GM12878 (cell line): Measurements from ENCODE around the gene VDR. TPM values are rescaled to one million over a fixed set of nuclear protein-coding genes. Genes with fewer than 3 reads are reported as not detected.

Experiments used
- ATAC-seq: fragments of 200-7000 bp; cut with Tn5 transposase; 3 replicates; pipeline ENCODE4 v1.9.1; 2020; ENCODE audit warnings: mild to moderate bottlenecking, moderate library complexity
- BruUV-seq: library from RNA; stranded (reverse); fragments of 400-500 nt; replicated peaks from 2 replicates; lab custom pipeline; 2021; lab: Mats Ljungman, UMichigan
- CTCF ChIA-PET: fragments of 300-600 bp; sonication (Branson Sonifier 250); formaldehyde crosslinking; extraction: SDS; loops from one replicate; lab custom pipeline; 2021; ENCODE audit warnings: inconsistent platforms; lab: Yijun Ruan, JAX
- POLR2A ChIA-PET: fragments of 350-600 bp; formaldehyde crosslinking; extraction: SDS; loops from one replicate; lab custom pipeline; 2021; ENCODE audit warnings: inconsistent platforms; lab: Charles Lee
- RAD21 ChIA-PET: fragments of 300-600 bp; sonication (Branson Sonifier 250); formaldehyde crosslinking; loops from one replicate; lab custom pipeline; 2023; ENCODE audit warnings: antibody characterized with exemption; ENCODE audit not compliant: unreplicated experiment; lab: Charles Lee
- SMC1A ChIA-PET: fragments of 300-600 bp; sonication (Branson Sonifier 250); formaldehyde crosslinking; loops from one replicate; lab custom pipeline; 2023; ENCODE audit not compliant: unreplicated experiment, uncharacterized antibody; lab: Charles Lee
- DNase-seq: peaks from one replicate; pipeline ENCODE4 v3.0.0-alpha.2; 2011; ENCODE audit warnings: low read depth, low spot score
- FAIRE-seq: peaks from 3 replicates; lab custom pipeline; 2011; peaks lifted over from hg19 to GRCh38; lab: Jason Lieb, UNC
- H2AFZ ChIP-seq: 2 replicates; pipeline ENCODE4 v1.6.0; 2011; ENCODE audit warnings: low read depth, low read length, control low read depth; ENCODE audit not compliant: control insufficient read depth
- H3K27ac ChIP-seq: 2 replicates; pipeline ENCODE4 v1.5.1; 2011; ENCODE audit warnings: control low read depth; ENCODE audit not compliant: control insufficient read depth, insufficient read depth
- H3K27me3 ChIP-seq, 2 experiments: replicated peaks in 1 of 2; 2 replicates each; pipeline versions ENCODE4 v1.6.0 to v1.6.1; 2011; ENCODE audit warnings: low read length in 1 of 2; ENCODE audit not compliant: control insufficient read depth in 2 of 2, insufficient read depth in 2 of 2
- H3K36me3 ChIP-seq, 2 experiments: 2 replicates each; pipeline ENCODE4 v1.5.1; 2011; ENCODE audit warnings: low read length in 1 of 2; ENCODE audit not compliant: control insufficient read depth in 2 of 2, insufficient read depth in 2 of 2
- H3K4me1 ChIP-seq: 2 replicates; pipeline ENCODE4 v1.6.1; 2011; ENCODE audit warnings: mild to moderate bottlenecking, low read length, moderate library complexity, mixed read lengths; ENCODE audit not compliant: control insufficient read depth, insufficient read depth
- H3K4me2 ChIP-seq: 2 replicates; pipeline ENCODE4 v1.6.0; 2011; ENCODE audit warnings: control low read depth; ENCODE audit not compliant: control insufficient read depth, insufficient read depth
- H3K4me3 ChIP-seq: fragments of 200-600 bp; sonication (generic); 2 replicates; pipeline ENCODE4 v1.5.1; 2016
- H3K79me2 ChIP-seq: 2 replicates; pipeline ENCODE4 v1.6.0; 2011; ENCODE audit warnings: low read length; ENCODE audit not compliant: control insufficient read depth, insufficient read depth
- H3K9ac ChIP-seq: 2 replicates; pipeline ENCODE4 v1.8.0; 2011; ENCODE audit warnings: low read length, control low read depth, mixed read lengths; ENCODE audit not compliant: control insufficient read depth, insufficient read depth
- H3K9me3 ChIP-seq: replicated peaks from 3 replicates; pipeline ENCODE4 v1.5.1; 2011; ENCODE audit warnings: mild to moderate bottlenecking, low read length; ENCODE audit not compliant: control insufficient read depth, insufficient read depth
- H4K20me1 ChIP-seq: 2 replicates; pipeline ENCODE4 v1.6.0; 2011; ENCODE audit not compliant: control insufficient read depth, insufficient read depth
- CTCF ChIP-seq, 3 experiments: IDR thresholded peaks in 2 of 3; conservative IDR thresholded peaks in 1 of 3; 2 replicates each; pipeline ENCODE4 v1.5.1; 2011; ENCODE audit warnings: low read depth in 3 of 3, low read length in 3 of 3, mild to moderate bottlenecking in 3 of 3, control low read depth in 2 of 3, moderate library complexity in 2 of 3, inconsistent platforms in 1 of 3, mixed read lengths in 1 of 3; ENCODE audit not compliant: control insufficient read depth in 2 of 3, insufficient read depth in 1 of 3; ENCODE audit errors: extremely low read depth in 1 of 3
- PRDM15 ChIP-seq: fragments of 450-650 bp; formaldehyde crosslinking; IDR thresholded peaks from 2 replicates; pipeline ENCODE4 v1.4.0; 2020; ENCODE audit warnings: mild to moderate bottlenecking, moderate library complexity
- RBBP5 ChIP-seq: fragments of 200-600 bp; sonication (generic); conservative IDR thresholded peaks from 2 replicates; pipeline ENCODE4 v1.6.1; 2016
- ZNF207 ChIP-seq: fragments of 450-650 bp; IDR thresholded peaks from 2 replicates; pipeline ENCODE4 v1.6.1; 2014; ENCODE audit warnings: antibody characterized with exemption, mild to moderate bottlenecking, borderline replicate concordance
- ZNF622 ChIP-seq: fragments of 450-650 bp; IDR thresholded peaks from 2 replicates; pipeline ENCODE4 v1.6.1; 2017; ENCODE audit warnings: mild to moderate bottlenecking, inconsistent platforms
- WGBS: methylation state at CpG from one replicate; pipeline ENCODE4 v1.1.6; 2016; ENCODE audit warnings: low lambda C conversion rate; ENCODE audit not compliant: insufficient replicate concordance, insufficient coverage; ENCODE audit errors: missing lambda C conversion rate; 5-methylcytosine and 5-hydroxymethylcytosine counted together
- in situ Hi-C: fragments of 300-500 bp; cut with MboI; formaldehyde crosslinking; loops from 9 replicates; pipeline ENCODE4 v1.14.3; 2018; ENCODE audit warnings: mixed read lengths
- intact Hi-C: fragments of 100-400 bp; cut with micrococcal nuclease; formaldehyde crosslinking; loops from one replicate; pipeline ENCODE4 v1.14.2; 2022; ENCODE audit not compliant: unreplicated experiment
- polyA plus RNA-seq, 11 experiments: library from polyadenylated mRNA; depleted of rRNA in 4 of 11; unstranded in 6 of 11; stranded (reverse) in 5 of 11; fragments of >200 nt; fragmentation: Nextera tagmentation in 4 of 11; fragmentation: Illumina TruSeq in 1 of 11; extraction: Ambion mirVana in 4 of 11; extraction: Trizol in 1 of 11; gene quantifications; 1 replicate in 1 of 11; 2 replicates in 10 of 11; pipeline versions ENCODE4 v1.2.1 to v1.2.3, GENCODE V29; 2011 to 2016; ENCODE audit warnings: inconsistent platforms in 2 of 11, missing spikeins in 2 of 11, low read depth in 1 of 11
- total RNA-seq, 4 experiments: library from RNA; depleted of rRNA in 3 of 4; stranded (reverse); fragments of >200 nt in 3 of 4; fragmentation: Illumina TruSeq in 1 of 4; extraction: Trizol in 1 of 4; gene quantifications; 2 replicates each; pipeline versions ENCODE4 v1.2.1 to v1.2.3, GENCODE V29; 2013 to 2021

VDR gene
- total and polyA plus RNA-seq, 10 of the 15 experiments (the other 5 are each of a cell fraction or from before 2014, with no cell fraction given): 0.27 to 7.9 (median 3.0) TPM

GRCh38 chr12:47808574-47809365 is 96.0 kb downstream of the VDR start:
- no peaks in the 10 kb centered on the region for H4K20me1 ChIP-seq
- 0 out of 2 replicates have a peak overlapping the region, but pooled peaks have one; percentile 20 for H3K9ac ChIP-seq
- ChIA-PET POLR2A (interaction anchor here (0.9 to 2.3 kb wide), 7 partner anchors 19 to 589 kb away, joined by 3 to 11 read pairs (median 3); no protein-coding TSS in a partner anchor), RAD21 (interaction anchor here (1.0 to 9.0 kb wide), 6 partner anchors 10 to 78 kb away, joined by 3 to 202 read pairs (median 6); partner anchors contain the start of gene HDAC7), CTCF (interaction anchor here (0.6 to 8.8 kb wide), 14 partner anchors 9 to 1045 kb away, joined by 3 to 85 read pairs (median 8); no protein-coding TSS in a partner anchor), SMC1A (interaction anchor here (0.7 to 3.1 kb wide), 14 partner anchors 9 to 76 kb away, joined by 3 to 14 read pairs (median 4); no protein-coding TSS in a partner anchor)
- intact Hi-C loops: no loop called here
- DNase-seq: no peak
- H3K4me2 ChIP-seq: peak overlapping the region; percentile 67
- peak overlapping the region; percentile 35 for H3K27ac ChIP-seq
- H3K9me3 ChIP-seq: no peaks in the 10 kb centered on the region
- H3K4me3 ChIP-seq: peak overlapping the region; percentile 34
- FAIRE-seq: no peak
- peak; percentile 32 for ATAC-seq
- WGBS: 21% methylated on average over 9 of the region's 9 CpGs
- BruUV-seq: no TSS peak
- in situ Hi-C loops: no loop called here
- H3K79me2 ChIP-seq: peaks cover 15% of the 10 kb centered on the region
- TF ChIP-seq RBBP5 (no peak), ZNF622 (no peak), ZNF207 (no peak), CTCF (IDR thresholded peaks at IDR 0.05 in 2 of 3, conservative IDR thresholded peaks at IDR 0.05 in 1 of 3; ENCODE audit: control insufficient read depth in 2 of 3, extremely low read depth in 1 of 3, insufficient read depth in 1 of 3, low read depth in 3 of 3, low read length in 3 of 3) (peak in 2 of 3 experiments; percentile 31 to 35; a peak in 3 of 6 replicates), PRDM15 (CRISPR knock-in tag) (no peak)
- peaks cover 62% of the 10 kb centered on the region for H3K4me1 ChIP-seq
- H3K36me3 ChIP-seq: no peaks in the 10 kb centered on the region; a peak in 1 of 4 replicates
- H3K27me3 ChIP-seq: no peaks in the 10 kb centered on the region; a peak in 1 of 4 replicates
- 0 out of 2 replicates have a peak overlapping the region, but pooled peaks have one; percentile 19 for H2AFZ ChIP-seq
